ENCODE results near the gene KLHDC7B. TPM values are rescaled to one million over a fixed set of nuclear protein-coding genes. Genes with fewer than 3 reads are reported as not detected.
A peak's percentile ranks its signal among the peaks of the same experiment; 100 is the strongest.

KLHDC7B gene
- total and polyA plus RNA-seq, 10 of the 15 experiments (the other 5 are each of a cell fraction or from before 2014, with no cell fraction given): 0.05 to 2.2 (median 0.93) TPM; not detected in 2

GRCh38 chr22:50542416-50542927 is 3.2 kb upstream of the KLHDC7B start (continued):
- TF ChIP-seq SP1 (IDR thresholded peaks at IDR 0.05; ENCODE audit: low read depth, low read length): peak; percentile 7
- peak; percentile 71; the same call in 1 of the 2 replicates for TF ChIP-seq RFX5 (IDR thresholded peaks at IDR 0.05; ENCODE audit: low read depth, low read length)
- TF ChIP-seq HDAC2 (IDR thresholded peaks at IDR 0.05): no peak
- TF ChIP-seq SMAD1 (IDR thresholded peaks at IDR 0.05; ENCODE audit: low read depth, partially characterized antibody): peak; percentile 70
- TF ChIP-seq ETV6 (conservative IDR thresholded peaks at IDR 0.05 in 1 of 2, IDR thresholded peaks at IDR 0.05 in 1 of 2; ENCODE audit: borderline replicate concordance in 1 of 2, low read depth in 1 of 2): peak in 1 of 2 experiments; percentile 79; a peak in 2 of 4 replicates
- peak; percentile 82 for TF ChIP-seq HDAC6 (IDR thresholded peaks at IDR 0.05; ENCODE audit: unreplicated experiment)
- peak; percentile 90 for TF ChIP-seq JUNB (IDR thresholded peaks at IDR 0.05)
- 0 out of 2 replicates have a peak, but pooled peaks have one; percentile 22 for TF ChIP-seq SMARCA5 (IDR thresholded peaks at IDR 0.05)
- TF ChIP-seq HCFC1 (IDR thresholded peaks at IDR 0.05; ENCODE audit: low read length): 0 out of 2 replicates have a peak, but pooled peaks have one; percentile 19

DNA sequence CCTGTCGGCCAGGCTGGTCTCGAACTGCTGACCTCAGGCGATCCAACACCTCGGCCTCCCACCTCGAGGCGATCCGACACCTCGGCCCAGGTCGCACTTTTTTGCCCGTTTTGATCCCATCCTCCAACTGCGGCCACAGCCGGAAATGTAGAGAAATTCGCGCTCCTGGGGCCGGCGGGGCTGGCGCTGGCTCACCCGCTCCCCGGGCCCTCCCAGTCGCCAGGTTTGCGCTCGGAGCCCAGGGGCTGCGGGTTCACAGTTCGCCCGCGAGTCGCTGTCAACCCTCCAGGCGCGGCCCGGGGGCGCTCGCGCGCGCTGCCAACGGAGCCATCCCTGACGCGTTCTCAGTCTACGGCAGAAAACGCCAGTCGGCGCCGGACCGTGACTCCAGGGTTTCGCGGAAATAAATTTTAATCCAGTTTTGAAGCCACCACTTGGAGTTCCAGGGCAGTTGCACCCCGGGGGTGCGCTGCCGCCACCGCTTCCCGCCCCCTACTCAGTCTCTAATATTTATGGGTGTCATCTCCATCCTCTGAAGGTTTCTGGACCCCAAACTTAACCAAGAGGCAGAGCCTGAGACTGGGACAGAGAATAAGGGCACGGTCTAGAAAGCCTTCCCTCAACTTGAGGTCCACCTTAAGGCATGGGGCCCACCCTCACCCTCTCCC is 1.5 kb upstream of the KLHDC7B start:
- CTCF ChIA-PET: interaction anchor here (0.9 to 2.4 kb wide), 4 partner anchors 13 to 77 kb away, joined by 3 to 13 read pairs (median 5); partner anchors contain the start of genes SCO2 and SYCE3
- intact Hi-C loops (cut with micrococcal nuclease; ENCODE audit: unreplicated experiment) (loop anchor here (5.0 kb wide), 1 partner anchor 78 kb away; no protein-coding TSS in a partner anchor), in situ Hi-C loops (cut with MboI) (no loop called here)
- Histone ChIP-seq H3K9me3 (replicated peaks; ENCODE audit: control insufficient read depth, insufficient read depth, low read length) (no peaks in the 10 kb centered on the region), H3K4me3 (no peak overlapping the region), H3K27me3 (replicated peaks in 1 of 2; ENCODE audit: control insufficient read depth in 2 of 2, insufficient read depth in 2 of 2, low read length in 1 of 2) (peaks cover 0 to 1% of the 10 kb centered on the region in 2 experiments; a peak in 1 of 4 replicates), H2AFZ (ENCODE audit: control insufficient read depth, low read depth, low read length) (peak overlapping the region; percentile 43; the same call in 1 of the 2 replicates), H3K9ac (ENCODE audit: control insufficient read depth, insufficient read depth, low read length) (peak overlapping the region; percentile 51; the same call in 1 of the 2 replicates), H3K4me2 (ENCODE audit: control insufficient read depth, insufficient read depth) (peak overlapping the region; percentile 31), H3K27ac (ENCODE audit: control insufficient read depth, insufficient read depth) (peak overlapping the region; percentile 45; the same call in 1 of the 2 replicates), H3K79me2 (ENCODE audit: control insufficient read depth, insufficient read depth, low read length) (peaks cover 5% of the 10 kb centered on the region), H3K4me1 (ENCODE audit: control insufficient read depth, insufficient read depth, low read length) (peaks cover 46% of the 10 kb centered on the region), H4K20me1 (ENCODE audit: control insufficient read depth, insufficient read depth) (no peaks in the 10 kb centered on the region), H3K36me3 (ENCODE audit: control insufficient read depth in 2 of 2, insufficient read depth in 2 of 2, low read length in 1 of 2) (no peaks in the 10 kb centered on the region)
- no peak for DNase-seq (ENCODE audit: low read depth, low spot score)
- BruUV-seq (replicated peaks): no TSS peak
- RAD21 ChIA-PET (ENCODE audit: unreplicated experiment): interaction anchor here (0.7 to 2.6 kb wide), 3 partner anchors 9 to 76 kb away, joined by 3 to 9 read pairs (median 4); no protein-coding TSS in a partner anchor
- SMC1A ChIA-PET (ENCODE audit: uncharacterized antibody, unreplicated experiment): interaction anchor here (1.5 kb wide), 1 partner anchor 19 kb away, joined by 3 read pairs; the partner anchor contains the start of gene SYCE3
- FAIRE-seq: no peak
- peak; percentile 43 for ATAC-seq
- POLR2A ChIA-PET: interaction anchor here (2.0 to 5.4 kb wide), 3 partner anchors 10 to 19 kb away, joined by 14 to 61 read pairs (median 15); partner anchors contain the start of gene SCO2
- 9% methylated on average over 46 of the region's 52 CpGs for WGBS (ENCODE audit: insufficient coverage, insufficient replicate concordance, low lambda C conversion rate, missing lambda C conversion rate)
- TF ChIP-seq, protein P1, sequence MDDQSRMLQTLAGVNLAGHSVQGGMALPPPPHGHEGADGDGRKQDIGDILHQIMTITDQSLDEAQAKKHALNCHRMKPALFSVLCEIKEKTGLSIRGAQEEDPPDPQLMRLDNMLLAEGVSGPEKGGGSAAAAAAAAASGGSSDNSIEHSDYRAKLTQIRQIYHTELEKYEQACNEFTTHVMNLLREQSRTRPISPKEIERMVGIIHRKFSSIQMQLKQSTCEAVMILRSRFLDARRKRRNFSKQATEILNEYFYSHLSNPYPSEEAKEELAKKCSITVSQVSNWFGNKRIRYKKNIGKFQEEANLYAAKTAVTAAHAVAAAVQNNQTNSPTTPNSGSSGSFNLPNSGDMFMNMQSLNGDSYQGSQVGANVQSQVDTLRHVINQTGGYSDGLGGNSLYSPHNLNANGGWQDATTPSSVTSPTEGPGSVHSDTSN (IDR thresholded peaks at IDR 0.05; ENCODE audit: insufficient replicate concordance, low read depth, low read length): no peak
- TF ChIP-seq ASH2L (IDR thresholded peaks at IDR 0.05; ENCODE audit: borderline replicate concordance, low read depth) (no peak), EGR1 (IDR thresholded peaks at IDR 0.05; ENCODE audit: borderline replicate concordance in 1 of 2, low read depth in 2 of 2, low read length in 2 of 2) (no peak), CHD4 (IDR thresholded peaks at IDR 0.05) (no peak)
- TF ChIP-seq, protein P2, sequence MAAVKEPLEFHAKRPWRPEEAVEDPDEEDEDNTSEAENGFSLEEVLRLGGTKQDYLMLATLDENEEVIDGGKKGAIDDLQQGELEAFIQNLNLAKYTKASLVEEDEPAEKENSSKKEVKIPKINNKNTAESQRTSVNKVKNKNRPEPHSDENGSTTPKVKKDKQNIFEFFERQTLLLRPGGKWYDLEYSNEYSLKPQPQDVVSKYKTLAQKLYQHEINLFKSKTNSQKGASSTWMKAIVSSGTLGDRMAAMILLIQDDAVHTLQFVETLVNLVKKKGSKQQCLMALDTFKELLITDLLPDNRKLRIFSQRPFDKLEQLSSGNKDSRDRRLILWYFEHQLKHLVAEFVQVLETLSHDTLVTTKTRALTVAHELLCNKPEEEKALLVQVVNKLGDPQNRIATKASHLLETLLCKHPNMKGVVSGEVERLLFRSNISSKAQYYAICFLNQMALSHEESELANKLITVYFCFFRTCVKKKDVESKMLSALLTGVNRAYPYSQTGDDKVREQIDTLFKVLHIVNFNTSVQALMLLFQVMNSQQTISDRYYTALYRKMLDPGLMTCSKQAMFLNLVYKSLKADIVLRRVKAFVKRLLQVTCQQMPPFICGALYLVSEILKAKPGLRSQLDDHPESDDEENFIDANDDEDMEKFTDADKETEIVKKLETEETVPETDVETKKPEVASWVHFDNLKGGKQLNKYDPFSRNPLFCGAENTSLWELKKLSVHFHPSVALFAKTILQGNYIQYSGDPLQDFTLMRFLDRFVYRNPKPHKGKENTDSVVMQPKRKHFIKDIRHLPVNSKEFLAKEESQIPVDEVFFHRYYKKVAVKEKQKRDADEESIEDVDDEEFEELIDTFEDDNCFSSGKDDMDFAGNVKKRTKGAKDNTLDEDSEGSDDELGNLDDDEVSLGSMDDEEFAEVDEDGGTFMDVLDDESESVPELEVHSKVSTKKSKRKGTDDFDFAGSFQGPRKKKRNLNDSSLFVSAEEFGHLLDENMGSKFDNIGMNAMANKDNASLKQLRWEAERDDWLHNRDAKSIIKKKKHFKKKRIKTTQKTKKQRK (IDR thresholded peaks at IDR 0.05; ENCODE audit: low read depth, low read length): no peak

All from GM12878 (cell line).